Measurements from ENCODE around the gene FIBCD1. TPM values are rescaled to one million over a fixed set of nuclear protein-coding genes. Genes with fewer than 3 reads are reported as not detected.
"Not testable (repeated sequence)": the region's sequence is repeated elsewhere in the genome, so short reads cannot be mapped to it uniquely, and the experiment has no call there.

Gene FIBCD1
- total and polyA plus RNA-seq, 2 experiments from 2014 or later = 0.43 to 4.0 TPM

GRCh38 chr9:130914417-130915095, 24.5 kb downstream of the FIBCD1 start:
- H3K9me3 ChIP-seq (ENCODE audit: low read depth) = no peaks in the 10 kb centered on the region
- no peak for DNase-seq (ENCODE audit: low read depth in 1 of 2, low spot score in 1 of 2)
- H3K36me3 ChIP-seq = no peaks in the 10 kb centered on the region
- H3K27me3 ChIP-seq = no peaks in the 10 kb centered on the region
- H3K4me3 ChIP-seq = no peak overlapping the region
- H3K4me1 ChIP-seq (ENCODE audit: low read depth) = no peaks in the 10 kb centered on the region
- no peak overlapping the region for H3K27ac ChIP-seq
- TF ChIP-seq, protein P1, sequence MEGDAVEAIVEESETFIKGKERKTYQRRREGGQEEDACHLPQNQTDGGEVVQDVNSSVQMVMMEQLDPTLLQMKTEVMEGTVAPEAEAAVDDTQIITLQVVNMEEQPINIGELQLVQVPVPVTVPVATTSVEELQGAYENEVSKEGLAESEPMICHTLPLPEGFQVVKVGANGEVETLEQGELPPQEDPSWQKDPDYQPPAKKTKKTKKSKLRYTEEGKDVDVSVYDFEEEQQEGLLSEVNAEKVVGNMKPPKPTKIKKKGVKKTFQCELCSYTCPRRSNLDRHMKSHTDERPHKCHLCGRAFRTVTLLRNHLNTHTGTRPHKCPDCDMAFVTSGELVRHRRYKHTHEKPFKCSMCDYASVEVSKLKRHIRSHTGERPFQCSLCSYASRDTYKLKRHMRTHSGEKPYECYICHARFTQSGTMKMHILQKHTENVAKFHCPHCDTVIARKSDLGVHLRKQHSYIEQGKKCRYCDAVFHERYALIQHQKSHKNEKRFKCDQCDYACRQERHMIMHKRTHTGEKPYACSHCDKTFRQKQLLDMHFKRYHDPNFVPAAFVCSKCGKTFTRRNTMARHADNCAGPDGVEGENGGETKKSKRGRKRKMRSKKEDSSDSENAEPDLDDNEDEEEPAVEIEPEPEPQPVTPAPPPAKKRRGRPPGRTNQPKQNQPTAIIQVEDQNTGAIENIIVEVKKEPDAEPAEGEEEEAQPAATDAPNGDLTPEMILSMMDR (IDR thresholded peaks at IDR 0.05; ENCODE audit: low read depth, low read length) = no peak

DNA sequence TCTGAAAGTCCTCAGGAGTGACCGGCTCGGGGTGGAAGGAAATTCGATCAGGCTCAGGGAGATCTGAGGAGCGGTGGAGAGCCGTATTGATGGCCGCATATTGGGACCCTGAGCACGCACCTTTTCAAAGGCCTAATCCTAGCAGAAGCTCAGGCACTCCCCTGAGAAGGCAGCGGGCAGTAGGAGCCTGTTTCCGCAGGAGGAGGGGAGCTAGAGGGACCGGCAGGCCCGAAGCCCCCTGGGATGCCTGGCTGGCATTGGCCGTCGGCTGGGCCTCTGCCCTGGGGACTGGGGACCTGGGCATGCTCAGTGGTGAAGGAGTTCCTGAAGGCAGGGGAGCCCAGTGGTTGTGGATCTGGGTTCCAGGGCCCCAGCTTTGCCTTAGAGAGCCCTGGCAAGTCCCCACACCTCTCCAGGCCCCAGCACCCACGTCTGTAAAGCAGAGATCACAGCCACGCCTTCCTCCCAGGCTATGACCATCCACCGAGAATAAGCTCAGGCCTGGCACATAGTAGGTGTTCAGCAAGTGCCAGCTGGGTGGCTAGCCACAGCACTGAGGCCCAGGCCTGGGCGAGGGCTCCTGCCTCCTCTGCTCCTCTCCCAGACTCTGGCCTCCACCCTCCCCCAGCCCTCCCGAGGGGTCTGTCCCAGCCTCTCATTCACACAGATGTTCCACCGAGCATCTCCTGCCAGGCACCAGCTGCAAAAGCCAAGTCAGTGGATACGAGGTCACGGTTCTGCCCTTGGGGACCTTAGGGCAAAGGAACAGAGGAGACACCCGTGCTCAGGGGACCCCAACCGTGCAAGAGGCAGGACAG, 25.2 kb downstream of the FIBCD1 start:
- TF ChIP-seq, protein P1 (IDR thresholded peaks at IDR 0.05; ENCODE audit: low read depth, low read length) = no peak
- no peaks in the 10 kb centered on the region for H3K9me3 ChIP-seq (ENCODE audit: low read depth)
- no peaks in the 10 kb centered on the region for H3K36me3 ChIP-seq
- no peaks in the 10 kb centered on the region for H3K4me1 ChIP-seq (ENCODE audit: low read depth)
- DNase-seq (ENCODE audit: low read depth in 1 of 2, low spot score in 1 of 2) = no peak
- no peak overlapping the region for H3K27ac ChIP-seq
- no peaks in the 10 kb centered on the region for H3K27me3 ChIP-seq
- no peak overlapping the region for H3K4me3 ChIP-seq

DNA sequence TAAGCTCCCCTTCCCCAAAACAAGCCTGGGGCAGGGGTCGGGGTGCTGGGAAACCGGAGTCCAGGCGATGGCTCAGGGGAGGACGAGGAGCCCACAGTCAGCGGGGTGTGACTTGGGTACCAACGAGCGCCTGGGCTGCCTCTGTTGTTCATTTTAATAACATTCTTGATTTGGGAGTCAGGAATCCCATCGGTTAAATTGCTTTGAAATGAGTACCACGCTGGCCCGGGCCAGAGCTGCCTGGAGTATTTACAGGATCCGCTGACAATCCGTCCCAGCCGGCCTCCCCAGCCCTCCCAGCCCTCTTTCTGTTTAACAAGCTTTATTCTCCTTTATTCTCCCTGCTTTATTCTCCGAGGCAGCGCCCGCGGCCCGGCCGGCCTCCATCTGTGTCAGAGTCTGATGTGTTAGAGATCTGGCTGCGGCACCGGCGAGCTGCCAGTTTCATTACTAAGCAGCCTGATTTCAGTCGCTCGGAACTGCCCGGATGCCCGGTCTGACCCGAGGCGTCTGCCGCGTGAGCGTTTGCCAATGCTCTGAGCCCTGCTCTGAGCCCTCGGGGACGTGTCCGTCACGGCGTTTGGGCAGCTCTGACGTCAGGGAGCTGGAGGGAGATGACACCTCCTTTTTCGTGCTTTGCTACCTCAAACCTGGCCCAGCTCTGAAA, 26.0 kb downstream of the FIBCD1 start:
- Histone ChIP-seq H3K27ac (no peak overlapping the region), H3K9me3 (ENCODE audit: low read depth) (no peaks in the 10 kb centered on the region), H3K4me1 (ENCODE audit: low read depth) (no peaks in the 10 kb centered on the region), H3K36me3 (no peaks in the 10 kb centered on the region), H3K4me3 (no peak overlapping the region), H3K27me3 (no peaks in the 10 kb centered on the region)
- peak in 1 of 2 donors; percentile 59 for DNase-seq (ENCODE audit: low read depth in 1 of 2, low spot score in 1 of 2)
- TF ChIP-seq, protein P1 (IDR thresholded peaks at IDR 0.05; ENCODE audit: low read depth, low read length) = no peak

DNA sequence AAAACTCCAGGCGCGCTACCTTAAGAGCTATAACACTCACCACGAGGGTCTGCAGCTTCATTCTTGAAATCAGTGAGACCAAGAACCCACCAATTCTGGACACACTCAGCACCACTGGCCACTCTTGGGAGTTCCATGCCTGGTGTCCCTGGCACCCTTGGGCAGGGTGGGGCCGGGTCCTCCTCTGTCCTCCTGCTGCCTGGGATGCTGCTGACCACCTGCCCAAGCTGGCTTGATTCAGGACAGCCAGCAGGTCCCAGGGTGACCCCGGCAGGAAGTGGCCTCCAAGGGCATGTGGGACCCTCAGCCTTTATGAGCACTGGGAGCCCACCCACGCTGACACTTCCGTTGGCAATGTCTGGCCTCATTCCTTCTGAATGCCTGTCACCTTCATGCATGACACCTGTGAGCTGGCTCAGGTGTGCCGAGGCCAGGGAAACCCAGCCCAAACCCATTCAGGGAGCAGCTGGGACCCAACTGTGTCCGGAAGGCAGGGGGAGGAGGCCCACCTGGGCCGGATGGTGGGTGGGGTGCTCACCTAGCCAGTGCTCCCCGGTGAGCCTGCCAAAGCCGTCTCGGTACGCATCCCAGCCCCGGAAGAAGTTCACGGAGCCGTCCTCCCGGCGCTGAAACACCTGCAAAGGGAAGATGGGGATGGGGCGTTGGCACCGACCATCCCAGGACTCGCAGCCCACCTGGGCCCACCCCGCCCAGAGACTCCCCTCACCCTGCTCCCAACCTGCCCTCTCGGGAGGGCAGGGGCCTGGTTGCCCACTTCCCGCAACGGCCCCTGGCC, 27.6 kb downstream of the FIBCD1 start:
- Histone ChIP-seq H3K27ac (no peak overlapping the region), H3K27me3 (no peaks in the 10 kb centered on the region), H3K4me1 (ENCODE audit: low read depth) (no peaks in the 10 kb centered on the region), H3K9me3 (ENCODE audit: low read depth) (no peaks in the 10 kb centered on the region), H3K4me3 (no peak overlapping the region), H3K36me3 (no peaks in the 10 kb centered on the region)
- DNase-seq (ENCODE audit: low read depth in 1 of 2, low spot score in 1 of 2) = no peak
- TF ChIP-seq, protein P1 (IDR thresholded peaks at IDR 0.05; ENCODE audit: low read depth, low read length) = no peak

DNA sequence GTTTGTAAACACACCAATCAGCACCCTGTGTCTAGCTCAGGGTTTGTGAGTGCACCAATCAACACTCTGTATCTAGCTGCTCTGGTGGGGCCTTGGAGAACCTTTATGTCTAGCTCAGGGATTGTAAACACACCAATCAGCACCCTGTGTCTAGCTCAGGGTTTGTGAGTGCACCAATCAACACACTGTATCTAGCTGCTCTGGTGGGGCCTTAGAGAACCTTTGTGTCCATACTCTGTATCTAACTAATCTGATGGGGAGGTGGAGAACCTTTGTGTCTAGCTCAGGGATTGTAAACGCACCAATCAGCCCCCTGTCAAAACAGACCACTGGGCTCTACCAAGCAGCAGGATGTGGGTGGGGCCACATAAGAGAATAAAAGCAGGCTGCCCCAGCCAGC, 28.4 kb downstream of the FIBCD1 start:
- H3K4me1 ChIP-seq (ENCODE audit: low read depth); H3K36me3 ChIP-seq; DNase-seq (ENCODE audit: low read depth in 1 of 2, low spot score in 1 of 2); H3K27ac ChIP-seq; H3K27me3 ChIP-seq; H3K9me3 ChIP-seq (ENCODE audit: low read depth); H3K4me3 ChIP-seq: not testable (repeated sequence)

DNA sequence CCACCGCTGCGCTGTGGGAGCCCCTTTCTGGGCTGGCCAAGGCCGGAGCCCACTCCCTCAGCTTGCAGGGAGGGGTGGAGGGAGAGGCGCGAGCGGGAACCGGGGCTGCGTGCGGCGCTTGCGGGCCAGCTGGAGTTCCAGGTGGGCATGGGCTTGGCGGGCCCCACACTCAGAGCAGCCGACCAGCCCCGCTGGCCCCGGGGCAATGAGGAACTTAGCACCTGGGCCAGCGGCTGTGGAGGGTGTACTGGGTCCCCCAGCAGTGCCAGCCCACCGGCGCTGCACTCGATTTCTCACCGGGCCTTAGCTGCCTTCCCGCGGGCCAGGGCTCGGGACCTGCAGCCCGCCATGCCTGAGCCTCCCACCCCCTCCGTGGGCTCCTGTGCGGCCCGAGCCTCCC, 29.0 kb downstream of the FIBCD1 start:
- not testable (repeated sequence) for H3K4me3 ChIP-seq; H3K9me3 ChIP-seq (ENCODE audit: low read depth); H3K27ac ChIP-seq; H3K4me1 ChIP-seq (ENCODE audit: low read depth); DNase-seq (ENCODE audit: low read depth in 1 of 2, low spot score in 1 of 2); H3K36me3 ChIP-seq; H3K27me3 ChIP-seq
